HepG2 (cell line): ENCODE results near the gene PMVK. TPM values are rescaled to one million over a fixed set of nuclear protein-coding genes. Genes with fewer than 3 reads are reported as not detected.

Experiments
- CBX2 ChIP-seq, 2 experiments: fragments of 200-600 bp in 1 of 2; sonication (generic); formaldehyde crosslinking in 1 of 2; IDR thresholded peaks; 2 replicates each; pipeline versions ENCODE4 v1.7.0 to v1.8.1; 2018 to 2022; ENCODE audit warnings: low read depth in 2 of 2, low read length in 1 of 2, mild to moderate bottlenecking in 1 of 2, missing genetic modification reagents in 1 of 2
- FOXK1 ChIP-seq: sonication (generic); formaldehyde crosslinking; IDR thresholded peaks from 2 replicates; pipeline ENCODE4 v1.4.0; 2020; ENCODE audit warnings: low read depth, missing genetic modification reagents, borderline replicate concordance
- HOXA3 ChIP-seq: sonication (generic); formaldehyde crosslinking; IDR thresholded peaks from 2 replicates; pipeline ENCODE4 v1.5.0; 2020; ENCODE audit warnings: missing genetic modification reagents
- IRF2 ChIP-seq: IDR thresholded peaks from 2 replicates; pipeline ENCODE4 v1.6.1; 2018; ENCODE audit warnings: missing genetic modification reagents, missing compliant biosample characterization
- KLF11 ChIP-seq: IDR thresholded peaks from 2 replicates; pipeline ENCODE4 v1.6.1; 2016; ENCODE audit warnings: missing compliant biosample characterization
- PAXIP1 ChIP-seq: sonication (generic); formaldehyde crosslinking; conservative IDR thresholded peaks from 2 replicates; pipeline ENCODE4 v1.4.0; 2020; ENCODE audit warnings: mild to moderate bottlenecking, missing genetic modification reagents, moderate library complexity
- PTBP1 ChIP-seq: fragments of 200-400 bp; formaldehyde crosslinking; IDR thresholded peaks from 2 replicates; pipeline ENCODE4 v1.6.1; 2018; ENCODE audit warnings: low read length, low read depth; ENCODE audit not compliant: poor library complexity, severe bottlenecking
- SAP130 ChIP-seq: IDR thresholded peaks from 2 replicates; pipeline ENCODE4 v1.6.1; 2016; ENCODE audit warnings: low read depth
- TMF1 ChIP-seq: sonication (generic); formaldehyde crosslinking; IDR thresholded peaks from 2 replicates; pipeline ENCODE4 v1.8.1; 2022; ENCODE audit warnings: low read depth, missing genetic modification reagents
- U2AF1 ChIP-seq: fragments of 200-400 bp; formaldehyde crosslinking; optimal IDR thresholded peaks from 2 replicates; pipeline ENCODE3; 2017; ENCODE audit warnings: mild to moderate bottlenecking, low read depth, low read length
- ZC3H13 ChIP-seq: sonication (generic); formaldehyde crosslinking; IDR thresholded peaks from 2 replicates; pipeline ENCODE4 v1.8.1; 2023; ENCODE audit warnings: mild to moderate bottlenecking, missing genetic modification reagents, moderate library complexity
- ZC3H4 ChIP-seq: sonication (generic); formaldehyde crosslinking; IDR thresholded peaks from 2 replicates; pipeline ENCODE4 v1.4.0; 2020; ENCODE audit warnings: missing genetic modification reagents, borderline replicate concordance
- ZNF280B ChIP-seq: sonication (generic); formaldehyde crosslinking; IDR thresholded peaks from 2 replicates; pipeline ENCODE4 v1.5.0; 2020; ENCODE audit warnings: missing genetic modification reagents, mild to moderate bottlenecking, borderline replicate concordance
- ZNF687 ChIP-seq: sonication (generic); formaldehyde crosslinking; IDR thresholded peaks from 2 replicates; pipeline ENCODE4 v1.5.1; 2020; ENCODE audit warnings: mild to moderate bottlenecking, missing genetic modification reagents, moderate library complexity
- ZNF878 ChIP-seq: sonication (generic); formaldehyde crosslinking; IDR thresholded peaks from 2 replicates; pipeline ENCODE4 v1.8.1; 2023; ENCODE audit warnings: mild to moderate bottlenecking, missing genetic modification reagents, moderate library complexity
- polyA plus RNA-seq, 8 experiments: library from polyadenylated mRNA; depleted of rRNA in 3 of 8; stranded (reverse) in 7 of 8; unstranded in 1 of 8; fragments of >200 nt; fragmentation: Illumina TruSeq in 4 of 8; extraction: Trizol in 4 of 8; gene quantifications; 2 replicates each; pipeline versions ENCODE4 v1.2.1 to v1.2.3, GENCODE V29; 2011 to 2016; ENCODE audit warnings: low read depth in 4 of 8, missing spikeins in 1 of 8, mixed read lengths in 1 of 8; ENCODE audit not compliant: insufficient read depth in 1 of 8
- total RNA-seq, 5 experiments: library from RNA; depleted of rRNA; stranded (reverse); fragments of >200 nt; fragmentation: Illumina TruSeq; extraction: Trizol; gene quantifications; 2 replicates each; pipeline ENCODE4 v1.2.3, GENCODE V29; 2016; ENCODE audit warnings: low read depth in 1 of 5
- TF ChIP-seq, protein P1 (sequence below): sonication (generic); formaldehyde crosslinking; IDR thresholded peaks from 2 replicates; pipeline ENCODE4 v1.5.0; 2020; ENCODE audit warnings: missing genetic modification reagents, mild to moderate bottlenecking, borderline replicate concordance

Gene PMVK
- total and polyA plus RNA-seq, 2 of the 13 experiments (the other 11 are each of a cell fraction or from before 2014, with no cell fraction given), result 3.9 to 12.6 TPM

DNA sequence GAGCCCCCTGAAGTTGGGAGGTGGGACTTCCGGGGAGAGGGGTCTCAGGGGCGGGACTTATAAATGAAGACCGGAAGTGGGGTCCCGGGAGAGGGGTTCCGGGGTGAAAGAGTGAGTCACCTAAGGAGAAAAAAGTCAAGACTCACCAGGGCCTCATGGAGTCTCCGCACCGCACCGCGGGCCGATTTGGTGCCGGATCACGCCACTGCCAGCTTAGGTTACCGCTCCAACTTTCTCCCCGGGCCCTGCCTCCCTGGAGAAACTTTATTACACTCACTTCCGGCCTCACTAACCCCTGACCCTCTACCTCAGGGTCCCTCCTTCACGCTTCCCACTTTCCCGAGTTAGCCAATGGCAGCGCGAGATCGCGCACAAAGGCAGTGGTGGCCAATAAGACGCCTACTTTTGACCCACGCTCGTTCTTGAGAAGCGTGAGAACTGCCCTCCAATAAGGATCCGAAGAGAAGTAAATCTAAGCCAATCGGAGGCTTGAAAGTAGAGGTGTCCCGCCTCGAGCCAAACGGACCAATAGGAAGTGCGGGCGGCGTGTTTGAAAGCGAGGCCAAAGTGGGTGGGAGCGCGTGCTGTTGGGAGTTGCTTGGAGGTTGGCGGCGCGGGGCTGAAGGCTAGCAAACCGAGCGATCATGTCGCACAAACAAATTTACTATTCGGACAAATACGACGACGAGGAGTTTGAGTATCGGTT lies 37.7 kb upstream of the PMVK start, which contains the start of gene CKS1B (continued):
- peak; percentile 95 for TF ChIP-seq ZNF687 (CRISPR knock-in tag)
- TF ChIP-seq ZC3H4 (CRISPR knock-in tag), result no peak; the same call in 1 of the 2 replicates
- TF ChIP-seq, protein P1, sequence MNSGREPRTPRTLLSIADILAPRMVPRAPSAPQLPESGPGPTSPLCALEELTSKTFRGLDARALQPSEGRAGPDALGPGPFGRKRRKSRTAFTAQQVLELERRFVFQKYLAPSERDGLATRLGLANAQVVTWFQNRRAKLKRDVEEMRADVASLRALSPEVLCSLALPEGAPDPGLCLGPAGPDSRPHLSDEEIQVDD, result no peak
- peak; percentile 87 for TF ChIP-seq ZNF878 (CRISPR knock-in tag)
- TF ChIP-seq PAXIP1, result no peak
- no peak for TF ChIP-seq U2AF1
- TF ChIP-seq TMF1 (CRISPR knock-in tag), result peak; percentile 60; the same call in 1 of the 2 replicates
- 0 out of 2 replicates have a peak, but pooled peaks have one; percentile 42 for TF ChIP-seq HOXA3 (CRISPR knock-in tag)
- 0 out of 2 replicates have a peak, but pooled peaks have one; percentile 40 for TF ChIP-seq IRF2
- no peak for TF ChIP-seq CBX2 (IDR thresholded peaks at IDR 0.05; ENCODE audit: low read depth, low read length)
- TF ChIP-seq CBX2 (CRISPR knock-in tag; IDR thresholded peaks at IDR 0.05; ENCODE audit: low read depth), result 0 out of 2 replicates have a peak, but pooled peaks have one; percentile 84
- TF ChIP-seq ZNF280B (CRISPR knock-in tag), result 0 out of 2 replicates have a peak, but pooled peaks have one; percentile 43
- peak; percentile 36 for TF ChIP-seq PTBP1
- peak; percentile 82; the same call in 1 of the 2 replicates for TF ChIP-seq FOXK1
- TF ChIP-seq SAP130 (CRISPR knock-in tag), result peak; percentile 100
- no peak for TF ChIP-seq KLF11 (CRISPR knock-in tag)
- peak; percentile 94 for TF ChIP-seq ZC3H13 (CRISPR knock-in tag)
